SU-DHL-6 (cell line): ENCODE data around the gene SCP2D1.

ENCODE experiments used
- EZH2phosphoT487 ChIP-seq: fragments of 200-600 bp; sonication (generic), shearing (Covaris generic); conservative IDR thresholded peaks from 2 replicates; pipeline ENCODE4 v1.6.1; 2018; ENCODE audit warnings: mild to moderate bottlenecking, antibody characterized with exemption, low read length, moderate library complexity, mixed read lengths
- TF ChIP-seq, protein P1 (sequence below): fragments of 200-600 bp; sonication (generic); IDR thresholded peaks from one replicate; pipeline ENCODE4 v1.5.1; 2017; ENCODE audit warnings: antibody characterized with exemption, mild to moderate bottlenecking, low read length, moderate library complexity; ENCODE audit not compliant: insufficient read depth, poor library complexity, severe bottlenecking

DNA sequence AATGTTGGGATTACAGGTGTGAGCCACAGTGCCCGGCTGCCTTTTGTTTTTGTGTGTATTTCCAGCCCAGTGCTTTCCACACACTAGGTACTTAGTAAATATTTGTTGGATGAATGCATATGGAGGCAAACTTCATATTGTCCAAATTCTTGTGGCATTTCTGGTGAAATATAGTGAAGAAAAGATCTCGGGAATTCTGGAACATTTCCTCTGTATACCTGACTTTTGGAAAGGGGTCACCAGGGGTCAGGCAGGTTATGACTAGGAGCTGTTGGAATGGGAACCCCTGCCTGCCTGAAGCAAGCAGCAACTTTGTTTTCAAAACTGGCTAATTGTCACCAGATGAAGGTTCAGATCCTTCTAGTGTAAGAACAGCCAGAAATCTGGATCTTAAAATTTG, 12.1 kb upstream of the SCP2D1 start:
- TF ChIP-seq, protein P1, sequence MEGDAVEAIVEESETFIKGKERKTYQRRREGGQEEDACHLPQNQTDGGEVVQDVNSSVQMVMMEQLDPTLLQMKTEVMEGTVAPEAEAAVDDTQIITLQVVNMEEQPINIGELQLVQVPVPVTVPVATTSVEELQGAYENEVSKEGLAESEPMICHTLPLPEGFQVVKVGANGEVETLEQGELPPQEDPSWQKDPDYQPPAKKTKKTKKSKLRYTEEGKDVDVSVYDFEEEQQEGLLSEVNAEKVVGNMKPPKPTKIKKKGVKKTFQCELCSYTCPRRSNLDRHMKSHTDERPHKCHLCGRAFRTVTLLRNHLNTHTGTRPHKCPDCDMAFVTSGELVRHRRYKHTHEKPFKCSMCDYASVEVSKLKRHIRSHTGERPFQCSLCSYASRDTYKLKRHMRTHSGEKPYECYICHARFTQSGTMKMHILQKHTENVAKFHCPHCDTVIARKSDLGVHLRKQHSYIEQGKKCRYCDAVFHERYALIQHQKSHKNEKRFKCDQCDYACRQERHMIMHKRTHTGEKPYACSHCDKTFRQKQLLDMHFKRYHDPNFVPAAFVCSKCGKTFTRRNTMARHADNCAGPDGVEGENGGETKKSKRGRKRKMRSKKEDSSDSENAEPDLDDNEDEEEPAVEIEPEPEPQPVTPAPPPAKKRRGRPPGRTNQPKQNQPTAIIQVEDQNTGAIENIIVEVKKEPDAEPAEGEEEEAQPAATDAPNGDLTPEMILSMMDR = no peak
- no peak for TF ChIP-seq EZH2phosphoT487
